ENCODE data around the gene TBC1D19. TPM values are rescaled to one million over a fixed set of nuclear protein-coding genes. Genes with fewer than 3 reads are reported as not detected.

Gene TBC1D19
- total and polyA plus RNA-seq, 8 donors: 1.8 to 8.2 (median 4.3) TPM

DNA sequence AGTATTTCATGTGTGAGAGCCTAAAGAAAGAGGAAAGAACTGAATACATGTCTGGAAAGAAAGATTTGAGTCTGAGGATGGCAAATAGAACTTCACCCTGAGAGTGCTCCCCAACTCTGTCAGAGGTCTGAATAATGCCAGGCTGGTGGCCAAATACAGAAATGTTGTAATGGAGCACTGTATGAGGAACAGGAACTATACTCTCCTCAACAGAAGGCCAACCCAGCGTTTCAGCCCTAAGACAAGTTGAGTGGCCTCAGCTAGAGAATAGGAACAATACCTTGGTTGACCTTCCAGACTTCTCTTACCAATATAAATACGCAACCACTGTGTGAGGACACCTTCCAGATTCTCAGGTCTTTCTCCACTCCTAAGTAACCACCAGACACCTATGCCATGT is 182.3 kb downstream of the TBC1D19 start:
- ATAC-seq: peak in 2 of 4 donors; percentile 20 to 46
- WGBS, 2 donors: 90 to 94% methylated on average over 2 of the region's 2 CpGs
- no peak for DNase-seq
- intact Hi-C loops (cut with DNase I): no loop called here
- Histone ChIP-seq H3K27ac (no peak overlapping the region), H3K27me3 (no peaks in the 10 kb centered on the region), H3K36me3 (peaks cover 0 to 2% (median 0%) of the 10 kb centered on the region in 3 donors), H3K4me1 (no peaks in the 10 kb centered on the region), H3K4me3 (no peak overlapping the region), H3K9me3 (no peaks in the 10 kb centered on the region)
- FAIRE-seq: no peak
- TF ChIP-seq, protein P1, sequence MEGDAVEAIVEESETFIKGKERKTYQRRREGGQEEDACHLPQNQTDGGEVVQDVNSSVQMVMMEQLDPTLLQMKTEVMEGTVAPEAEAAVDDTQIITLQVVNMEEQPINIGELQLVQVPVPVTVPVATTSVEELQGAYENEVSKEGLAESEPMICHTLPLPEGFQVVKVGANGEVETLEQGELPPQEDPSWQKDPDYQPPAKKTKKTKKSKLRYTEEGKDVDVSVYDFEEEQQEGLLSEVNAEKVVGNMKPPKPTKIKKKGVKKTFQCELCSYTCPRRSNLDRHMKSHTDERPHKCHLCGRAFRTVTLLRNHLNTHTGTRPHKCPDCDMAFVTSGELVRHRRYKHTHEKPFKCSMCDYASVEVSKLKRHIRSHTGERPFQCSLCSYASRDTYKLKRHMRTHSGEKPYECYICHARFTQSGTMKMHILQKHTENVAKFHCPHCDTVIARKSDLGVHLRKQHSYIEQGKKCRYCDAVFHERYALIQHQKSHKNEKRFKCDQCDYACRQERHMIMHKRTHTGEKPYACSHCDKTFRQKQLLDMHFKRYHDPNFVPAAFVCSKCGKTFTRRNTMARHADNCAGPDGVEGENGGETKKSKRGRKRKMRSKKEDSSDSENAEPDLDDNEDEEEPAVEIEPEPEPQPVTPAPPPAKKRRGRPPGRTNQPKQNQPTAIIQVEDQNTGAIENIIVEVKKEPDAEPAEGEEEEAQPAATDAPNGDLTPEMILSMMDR (IDR thresholded peaks at IDR 0.05): no peak

DNA sequence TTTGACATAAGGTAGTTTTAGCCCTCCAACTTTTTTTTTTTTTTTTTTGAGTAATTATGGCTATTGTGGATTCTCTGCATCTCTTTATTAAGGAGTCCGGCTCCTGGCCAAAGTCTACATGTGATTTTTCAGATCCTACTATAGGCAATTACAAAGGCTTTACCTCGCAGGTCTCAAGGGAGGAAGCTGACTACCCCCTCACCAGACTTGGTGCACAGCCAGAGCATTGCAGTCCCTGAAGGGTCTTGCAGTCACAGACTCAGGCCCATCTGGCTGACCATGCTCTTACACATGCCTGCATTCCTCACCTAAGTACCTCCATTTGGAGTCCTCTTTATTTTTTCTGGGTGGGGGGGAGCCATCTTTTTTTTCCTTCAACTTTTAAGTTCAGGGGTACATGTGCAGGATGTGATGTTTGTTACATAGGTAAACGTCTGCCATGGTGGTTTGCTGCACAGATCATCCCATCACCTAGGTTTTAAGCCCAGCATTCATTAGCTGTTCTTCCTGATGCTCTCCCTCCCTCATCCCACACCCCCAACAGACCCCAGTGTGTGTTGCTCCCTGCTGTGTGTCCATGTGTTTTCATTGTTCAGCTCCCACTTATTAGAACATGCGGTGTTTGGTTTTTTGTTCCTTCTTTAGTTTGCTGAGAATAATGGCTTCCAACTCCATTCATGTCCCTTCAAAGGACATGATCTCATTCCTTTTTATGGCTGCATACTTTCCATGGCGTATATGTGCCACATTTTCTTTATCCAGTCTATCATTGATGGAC is 188.4 kb downstream of the TBC1D19 start:
- Histone ChIP-seq H3K9me3 (no peaks in the 10 kb centered on the region), H3K4me1 (no peaks in the 10 kb centered on the region), H3K27ac (no peak overlapping the region), H3K36me3 (peaks cover 0 to 3% (median 0%) of the 10 kb centered on the region in 3 donors), H3K27me3 (no peaks in the 10 kb centered on the region), H3K4me3 (no peak overlapping the region)
- TF ChIP-seq, protein P1 (IDR thresholded peaks at IDR 0.05): no peak
- intact Hi-C loops (cut with DNase I): no loop called here
- no peak for ATAC-seq
- no peak for DNase-seq
- no peak for FAIRE-seq
- WGBS, 2 donors: 95 to 96% methylated on average over 5 of the region's 5 CpGs

DNA sequence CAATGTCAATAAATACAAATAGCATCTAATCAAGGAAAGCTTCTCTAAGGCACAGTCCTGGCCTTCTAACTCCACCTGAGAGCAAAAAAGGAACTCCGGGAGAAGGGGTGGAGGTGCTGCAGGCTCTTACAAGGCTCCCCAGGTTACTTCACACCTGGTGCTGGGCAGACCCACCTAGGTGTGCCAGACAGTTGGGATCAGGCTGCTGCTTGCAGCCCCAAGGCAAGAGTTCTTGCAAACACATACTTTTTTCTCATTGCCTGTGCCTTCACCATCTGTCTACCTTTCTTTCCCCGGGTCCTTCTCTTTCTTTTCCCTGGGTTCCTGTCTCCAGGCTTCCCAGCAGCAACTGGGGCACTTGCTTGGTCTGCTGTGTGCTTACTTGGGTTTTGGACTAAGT is 195.3 kb downstream of the TBC1D19 start:
- ATAC-seq (no peak), DNase-seq (no peak), FAIRE-seq (no peak)
- Histone ChIP-seq H3K4me1 (no peaks in the 10 kb centered on the region), H3K4me3 (no peak overlapping the region), H3K36me3 (no peaks in the 10 kb centered on the region), H3K9me3 (no peaks in the 10 kb centered on the region), H3K27me3 (no peaks in the 10 kb centered on the region), H3K27ac (no peak overlapping the region)
- intact Hi-C loops (cut with DNase I): no loop called here
- 94 to 100% methylated on average over 2 of the region's 2 CpGs for WGBS, 2 donors
- TF ChIP-seq, protein P1 (IDR thresholded peaks at IDR 0.05): no peak

DNA sequence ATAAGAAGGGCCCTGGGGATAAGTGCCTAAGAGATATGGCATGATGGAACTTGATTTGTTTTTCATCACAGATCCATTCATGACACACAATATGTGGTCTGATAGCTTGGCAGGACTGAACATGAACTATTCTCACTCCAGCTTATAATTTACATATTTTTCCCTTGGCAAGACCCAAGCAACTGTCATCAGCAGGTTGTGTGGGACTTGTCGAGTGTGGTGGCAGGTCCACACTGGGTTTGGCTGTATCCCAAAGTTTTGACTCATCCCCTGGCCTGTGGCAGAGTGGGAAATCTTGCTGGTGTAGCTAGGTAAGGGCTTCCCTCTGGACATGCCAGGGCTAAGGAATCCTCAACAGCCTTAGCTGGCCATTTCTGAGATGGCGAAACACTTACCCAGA is 195.8 kb downstream of the TBC1D19 start:
- TF ChIP-seq, protein P1 (IDR thresholded peaks at IDR 0.05): no peak
- no peaks in the 10 kb centered on the region for H3K9me3 ChIP-seq
- H3K36me3 ChIP-seq: no peaks in the 10 kb centered on the region
- H3K27me3 ChIP-seq: no peaks in the 10 kb centered on the region
- DNase-seq: peak in 1 of 6 donors; percentile 52
- ATAC-seq: peak in 3 of 4 donors; percentile 25 to 76 (median 57)
- intact Hi-C loops (cut with DNase I): no loop called here
- 66 to 72% methylated on average over 2 of the region's 2 CpGs for WGBS, 2 donors
- H3K27ac ChIP-seq: no peak overlapping the region
- no peak for FAIRE-seq
- H3K4me1 ChIP-seq: no peaks in the 10 kb centered on the region
- H3K4me3 ChIP-seq: no peak overlapping the region

DNA sequence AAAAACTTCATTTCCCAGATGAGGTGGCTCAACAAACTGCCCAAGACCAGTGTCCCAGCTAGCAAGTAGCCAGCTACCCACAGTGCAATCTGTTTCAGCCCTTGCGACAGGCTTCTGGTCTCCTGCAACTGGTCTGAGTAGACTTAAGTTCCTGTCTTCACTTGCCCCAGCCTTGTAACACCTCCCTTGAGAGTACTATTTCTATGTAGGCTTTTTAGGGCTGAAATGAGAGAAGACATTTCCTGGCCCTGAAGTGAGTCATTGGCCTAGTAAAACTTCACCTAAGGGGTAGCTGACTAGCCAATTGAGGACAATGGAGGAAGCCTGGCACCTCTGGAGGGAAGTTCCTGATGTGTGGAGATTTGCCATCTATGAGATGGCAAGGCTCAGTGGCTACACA is 196.7 kb downstream of the TBC1D19 start:
- Histone ChIP-seq H3K4me3 (no peak overlapping the region), H3K27me3 (no peaks in the 10 kb centered on the region), H3K4me1 (no peaks in the 10 kb centered on the region), H3K27ac (no peak overlapping the region), H3K9me3 (no peaks in the 10 kb centered on the region), H3K36me3 (no peaks in the 10 kb centered on the region)
- TF ChIP-seq, protein P1 (IDR thresholded peaks at IDR 0.05): no peak
- no peak for FAIRE-seq
- peak in 1 of 4 donors; percentile 47 for ATAC-seq
- intact Hi-C loops (cut with DNase I): no loop called here
- WGBS, 2 donors: 97 to 100% methylated on average over 1 of the region's 1 CpG
- DNase-seq: no peak
